T-helper 1 cell treated with Interleukin-12 subunit alpha and Interleukin-12 subunit beta and Interleukin-4 antibody, amounts not matched to agents 30 μg/mL and 1 μg/mL, for 36 hours (primary cell): ENCODE data around the gene LSAMP.

Experiments used
- H3K27ac Mint-ChIP-seq: one replicate; pipeline ENCODE4 v1.8.0; 2021; ENCODE audit warnings: mild to moderate bottlenecking, mixed read lengths
- H3K27me3 Mint-ChIP-seq: one replicate; pipeline ENCODE4 v1.8.0; 2021; ENCODE audit warnings: low read depth, mixed read lengths
- H3K36me3 Mint-ChIP-seq: one replicate; pipeline ENCODE4 v1.8.0; 2021; ENCODE audit warnings: low read depth, mixed read lengths
- H3K4me1 Mint-ChIP-seq: one replicate; pipeline ENCODE4 v1.8.0; 2021; ENCODE audit warnings: low read depth, mixed read lengths
- H3K4me3 Mint-ChIP-seq: one replicate; pipeline ENCODE4 v1.8.0; 2021; ENCODE audit warnings: mild to moderate bottlenecking, moderate library complexity, mixed read lengths
- H3K9me3 Mint-ChIP-seq: one replicate; pipeline ENCODE4 v1.8.0; 2021; ENCODE audit warnings: mixed read lengths

The LSAMP gene

DNA sequence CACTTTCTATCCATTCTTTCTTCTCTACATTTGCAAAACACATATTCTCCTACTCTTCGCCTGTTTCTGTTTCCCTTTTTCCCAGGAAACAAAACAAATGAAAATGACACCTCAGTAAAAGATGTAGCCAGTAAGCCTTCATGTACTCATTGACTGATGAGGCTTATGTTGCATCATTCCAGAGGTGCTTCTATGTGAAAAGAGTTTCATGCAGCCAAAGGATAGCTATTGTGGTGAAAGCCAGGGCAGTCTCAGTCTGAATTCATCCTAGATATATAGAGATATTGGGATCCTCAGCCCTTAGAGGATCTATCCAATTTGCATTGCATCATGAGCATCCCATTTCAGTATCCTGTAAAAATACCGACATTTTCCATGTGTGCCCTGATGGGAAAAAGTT, 554.7 kb downstream of the LSAMP start:
- Mint-ChIP-seq H3K4me3 (no peak overlapping the region), H3K27me3 (no peaks in the 10 kb centered on the region)

DNA sequence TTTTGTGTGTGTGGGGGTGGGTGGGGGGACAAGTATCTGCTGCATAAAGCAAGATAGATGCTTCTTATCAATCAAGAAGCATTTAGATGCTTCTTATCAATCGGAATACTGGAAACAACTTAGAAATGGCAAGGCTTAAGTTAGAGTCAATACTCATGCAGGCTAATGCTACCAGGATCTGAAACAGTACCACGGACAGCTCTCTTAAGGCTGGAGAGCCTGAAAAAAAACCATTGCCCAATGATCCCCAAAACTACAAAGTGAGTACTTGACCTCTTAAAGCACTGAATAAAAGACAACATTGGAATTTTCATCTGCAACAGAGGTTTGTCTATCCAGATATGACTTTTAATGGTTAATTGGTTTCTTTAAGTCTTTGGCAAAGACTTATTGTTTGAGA, 559.7 kb downstream of the LSAMP start:
- Mint-ChIP-seq H3K36me3 (no peaks in the 10 kb centered on the region), H3K9me3 (no peaks in the 10 kb centered on the region), H3K27ac (no peak overlapping the region), H3K4me1 (no peaks in the 10 kb centered on the region), H3K4me3 (no peak overlapping the region), H3K27me3 (peaks cover 7% of the 10 kb centered on the region)

More for the DNA sequence above, 554.7 kb downstream of the LSAMP start:
- Mint-ChIP-seq H3K36me3 (no peaks in the 10 kb centered on the region), H3K27ac (no peak overlapping the region), H3K9me3 (no peaks in the 10 kb centered on the region), H3K4me1 (no peaks in the 10 kb centered on the region)

DNA sequence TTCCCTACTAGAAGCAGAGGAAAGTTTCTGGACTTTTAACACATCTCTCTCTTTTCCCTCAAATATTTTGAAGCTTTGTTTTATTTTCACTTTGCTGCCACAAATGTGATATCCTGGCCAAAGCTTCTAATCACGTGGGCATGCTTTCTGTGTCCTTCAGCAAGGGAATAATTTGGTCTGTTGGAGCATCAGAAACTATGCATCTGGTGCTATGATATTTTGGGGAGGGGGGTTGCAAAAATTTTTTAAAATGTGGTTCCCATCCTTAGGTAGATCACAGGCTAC, 567.7 kb downstream of the LSAMP start:
- Mint-ChIP-seq H3K27ac (no peak overlapping the region), H3K4me3 (no peak overlapping the region), H3K27me3 (no peaks in the 10 kb centered on the region), H3K36me3 (no peaks in the 10 kb centered on the region), H3K4me1 (no peaks in the 10 kb centered on the region), H3K9me3 (no peaks in the 10 kb centered on the region)

GRCh38 chr3:115876876-115877614, 568.2 kb downstream of the LSAMP start:
- Mint-ChIP-seq H3K27ac (no peak overlapping the region), H3K4me3 (no peak overlapping the region), H3K4me1 (no peaks in the 10 kb centered on the region)

GRCh38 chr3:115875460-115875859, 569.8 kb downstream of the LSAMP start:
- H3K9me3 Mint-ChIP-seq: no peaks in the 10 kb centered on the region
- H3K4me1 Mint-ChIP-seq: no peaks in the 10 kb centered on the region
- no peak overlapping the region for H3K27ac Mint-ChIP-seq
- H3K27me3 Mint-ChIP-seq: no peaks in the 10 kb centered on the region
- no peaks in the 10 kb centered on the region for H3K36me3 Mint-ChIP-seq
- H3K4me3 Mint-ChIP-seq: no peak overlapping the region

More at GRCh38 chr3:115876876-115877614, 568.2 kb downstream of the LSAMP start:
- no peaks in the 10 kb centered on the region for H3K27me3 Mint-ChIP-seq
- no peaks in the 10 kb centered on the region for H3K36me3 Mint-ChIP-seq
- H3K9me3 Mint-ChIP-seq: no peaks in the 10 kb centered on the region

GRCh38 chr3:115871735-115872134, 573.6 kb downstream of the LSAMP start:
- Mint-ChIP-seq H3K4me3 (no peak overlapping the region), H3K27ac (no peak overlapping the region), H3K4me1 (no peaks in the 10 kb centered on the region), H3K36me3 (no peaks in the 10 kb centered on the region), H3K9me3 (no peaks in the 10 kb centered on the region), H3K27me3 (no peaks in the 10 kb centered on the region)

DNA sequence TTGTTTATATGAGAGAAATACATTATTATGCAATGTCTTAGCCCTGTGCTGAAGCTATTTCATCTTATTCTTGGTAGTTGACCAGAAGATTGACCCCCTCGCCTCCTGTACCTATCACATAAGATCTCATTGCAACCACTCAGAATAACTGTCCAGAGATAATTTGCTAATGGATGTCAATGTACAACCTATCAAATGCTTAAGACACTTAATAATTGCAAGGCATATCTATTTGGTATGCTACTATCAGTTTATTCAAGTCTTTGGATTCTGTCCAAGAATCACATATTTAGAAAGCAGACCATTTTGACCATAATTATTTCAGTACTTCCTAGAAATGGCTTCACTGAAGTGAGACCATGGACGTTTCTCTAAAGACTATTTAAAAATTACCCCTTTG, 580.4 kb downstream of the LSAMP start:
- Mint-ChIP-seq H3K27ac (no peak overlapping the region), H3K36me3 (no peaks in the 10 kb centered on the region), H3K4me1 (no peaks in the 10 kb centered on the region), H3K27me3 (peaks cover 8% of the 10 kb centered on the region), H3K9me3 (no peaks in the 10 kb centered on the region), H3K4me3 (no peak overlapping the region)

DNA sequence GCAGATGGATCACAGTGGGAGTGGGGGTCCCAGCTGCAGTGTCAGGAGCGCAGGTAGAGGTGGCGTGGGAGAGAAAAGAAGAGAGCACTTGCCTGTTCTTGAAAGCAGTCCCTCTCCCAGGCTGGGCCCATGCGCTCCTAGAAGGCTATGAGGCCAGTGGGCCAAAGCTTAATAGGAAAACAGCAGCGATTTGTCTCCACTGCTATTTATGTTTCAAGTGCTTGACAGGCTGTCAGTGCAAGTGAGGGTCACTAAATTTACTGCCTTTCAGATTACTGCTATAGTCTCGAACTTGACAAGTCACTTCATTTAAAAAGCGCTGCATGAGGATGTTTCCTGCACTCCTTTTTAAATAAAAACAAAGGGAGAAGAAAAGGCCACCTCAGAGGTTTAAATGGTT, 582.4 kb downstream of the LSAMP start:
- H3K4me3 Mint-ChIP-seq: no peak overlapping the region
- no peaks in the 10 kb centered on the region for H3K4me1 Mint-ChIP-seq
- H3K27me3 Mint-ChIP-seq: peaks cover 13% of the 10 kb centered on the region
- no peaks in the 10 kb centered on the region for H3K9me3 Mint-ChIP-seq
- no peaks in the 10 kb centered on the region for H3K36me3 Mint-ChIP-seq
- no peak overlapping the region for H3K27ac Mint-ChIP-seq

- H3K4me3 Mint-ChIP-seq: no peak overlapping the region
- H3K4me1 Mint-ChIP-seq: no peaks in the 10 kb centered on the region
- peaks cover 13% of the 10 kb centered on the region for H3K27me3 Mint-ChIP-seq
- no peaks in the 10 kb centered on the region for H3K36me3 Mint-ChIP-seq
- no peaks in the 10 kb centered on the region for H3K9me3 Mint-ChIP-seq
- H3K27ac Mint-ChIP-seq: no peak overlapping the region
Measured at GRCh38 chr3:115862099-115862498, 583.2 kb downstream of the LSAMP start.

DNA sequence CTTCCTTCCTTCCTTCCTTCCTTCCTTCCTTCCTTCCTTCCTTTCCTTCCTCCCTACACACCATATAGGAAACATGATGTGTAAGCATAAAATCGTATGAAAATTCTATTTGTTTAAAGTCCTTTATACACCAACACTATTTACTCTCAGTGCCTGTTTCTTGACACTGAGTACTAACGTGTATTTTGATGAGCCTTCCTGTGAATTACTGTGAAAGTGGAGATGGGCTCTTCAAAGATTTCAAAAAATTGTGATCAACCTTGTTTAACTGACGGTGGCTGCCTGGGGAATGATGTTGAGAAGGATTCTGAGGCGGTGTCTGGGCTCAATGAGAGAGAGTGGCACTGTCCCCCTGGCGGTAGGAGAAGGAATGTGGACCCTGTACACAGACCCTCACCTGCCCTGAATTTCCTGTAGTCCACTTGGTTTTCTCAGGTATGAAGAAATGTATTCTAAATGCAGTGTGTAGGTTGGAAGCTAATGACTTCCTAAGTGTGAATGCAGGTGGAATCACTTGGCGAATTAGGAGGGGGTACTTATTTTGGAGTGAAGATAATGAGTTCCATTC, 584.0 kb downstream of the LSAMP start:
- Mint-ChIP-seq H3K4me1 (no peaks in the 10 kb centered on the region), H3K27ac (no peak overlapping the region), H3K36me3 (no peaks in the 10 kb centered on the region), H3K27me3 (peaks cover 13% of the 10 kb centered on the region), H3K4me3 (no peak overlapping the region), H3K9me3 (no peaks in the 10 kb centered on the region)

GRCh38 chr3:115860766-115861165, 584.5 kb downstream of the LSAMP start:
- H3K27me3 Mint-ChIP-seq: peaks cover 13% of the 10 kb centered on the region
- no peak overlapping the region for H3K4me3 Mint-ChIP-seq
- H3K9me3 Mint-ChIP-seq: no peaks in the 10 kb centered on the region
- H3K4me1 Mint-ChIP-seq: no peaks in the 10 kb centered on the region
- no peak overlapping the region for H3K27ac Mint-ChIP-seq
- H3K36me3 Mint-ChIP-seq: no peaks in the 10 kb centered on the region

DNA sequence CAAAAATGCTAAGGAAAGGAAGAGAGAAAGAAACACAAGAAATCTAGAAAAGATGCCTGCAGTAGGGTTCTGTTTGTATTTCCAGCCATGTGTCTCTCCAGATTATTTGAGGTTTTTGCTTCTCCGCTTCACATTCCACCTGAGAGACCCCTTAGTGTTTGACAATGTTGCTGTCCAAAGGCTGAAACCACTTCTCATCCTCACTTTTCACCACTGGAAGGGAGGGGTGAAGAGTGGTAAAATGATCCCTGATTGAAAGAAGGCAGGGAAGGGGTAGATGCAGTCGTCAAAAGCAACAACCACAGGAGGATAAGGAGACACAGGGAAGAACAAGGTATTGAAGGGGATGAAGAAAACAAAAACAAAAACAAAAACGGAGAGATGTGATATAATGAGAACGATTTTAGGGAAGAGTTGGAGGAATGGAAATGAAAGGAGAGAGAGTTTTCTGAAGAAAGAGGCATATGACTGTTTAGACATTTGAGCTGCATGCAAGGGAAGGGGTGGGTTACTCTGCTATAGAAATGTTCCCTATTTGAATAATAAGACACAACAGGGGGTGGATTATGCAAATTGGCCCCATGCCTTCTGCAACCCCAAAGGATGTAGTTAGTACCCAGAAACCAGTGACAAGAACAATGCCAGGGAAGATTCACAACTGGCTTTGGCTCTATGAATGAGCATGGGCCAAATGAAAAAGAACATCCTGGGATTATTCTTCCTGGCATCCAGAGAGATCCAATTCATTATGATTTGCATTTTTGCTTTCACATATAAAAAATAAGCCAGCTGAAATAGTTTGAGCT, 586.1 kb downstream of the LSAMP start:
- no peaks in the 10 kb centered on the region for H3K36me3 Mint-ChIP-seq
- no peaks in the 10 kb centered on the region for H3K4me1 Mint-ChIP-seq
- peaks cover 13% of the 10 kb centered on the region for H3K27me3 Mint-ChIP-seq
- H3K27ac Mint-ChIP-seq: no peak overlapping the region
- no peak overlapping the region for H3K4me3 Mint-ChIP-seq
- no peaks in the 10 kb centered on the region for H3K9me3 Mint-ChIP-seq

DNA sequence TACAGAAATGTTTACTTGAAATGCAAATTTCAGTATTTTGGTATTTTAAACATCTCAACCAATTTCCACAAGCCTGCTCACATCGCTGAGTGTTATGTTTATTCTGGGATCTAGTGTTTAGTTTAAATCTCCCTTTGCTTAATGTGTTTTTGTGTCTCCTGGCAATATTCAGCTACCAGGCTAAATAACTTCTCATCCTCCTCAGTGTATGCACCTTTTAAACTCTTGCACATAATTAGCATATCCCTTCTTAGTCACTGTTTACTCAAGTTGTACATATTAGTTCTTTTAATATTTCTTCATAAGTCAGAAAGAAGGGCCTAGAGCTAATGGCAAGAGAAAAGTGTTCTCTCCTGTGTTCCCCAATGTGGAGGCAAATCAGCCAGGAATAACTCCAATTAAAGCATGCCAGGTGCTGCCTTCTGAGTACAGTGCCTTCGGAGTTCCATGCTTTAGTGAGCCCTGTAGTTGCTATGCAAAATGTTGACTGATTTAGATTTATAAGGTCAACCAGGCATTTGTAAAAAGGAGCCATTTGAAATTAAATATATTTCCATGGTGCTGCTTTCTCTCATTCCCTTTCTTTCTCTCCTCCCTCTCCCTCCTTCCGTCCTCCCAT, 587.7 kb downstream of the LSAMP start:
- Mint-ChIP-seq H3K27me3 (peaks cover 10% of the 10 kb centered on the region), H3K4me1 (no peaks in the 10 kb centered on the region), H3K36me3 (no peaks in the 10 kb centered on the region), H3K27ac (no peak overlapping the region), H3K9me3 (no peaks in the 10 kb centered on the region), H3K4me3 (no peak overlapping the region)

DNA sequence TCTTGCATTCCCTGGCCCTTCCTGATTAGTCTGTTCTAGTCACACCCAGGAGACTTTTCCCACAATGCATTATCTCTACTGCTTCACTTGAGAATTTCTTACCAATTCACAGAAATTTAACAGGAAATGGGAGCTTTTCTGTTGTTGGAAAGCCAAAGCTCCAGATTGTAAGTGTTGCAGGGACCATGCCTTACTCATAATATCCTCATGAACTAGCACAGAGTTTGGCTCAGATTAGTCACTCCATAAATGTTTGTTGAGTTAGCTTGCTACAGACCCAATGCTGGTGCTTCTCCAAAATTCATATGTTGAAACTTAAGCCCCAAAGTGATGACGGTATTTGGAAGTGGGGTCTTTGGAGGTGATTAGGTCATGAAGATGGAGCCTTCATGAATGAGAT, 589.4 kb downstream of the LSAMP start:
- Mint-ChIP-seq H3K27ac (no peak overlapping the region), H3K9me3 (no peaks in the 10 kb centered on the region), H3K4me3 (no peak overlapping the region), H3K27me3 (peaks cover 6% of the 10 kb centered on the region), H3K36me3 (no peaks in the 10 kb centered on the region), H3K4me1 (no peaks in the 10 kb centered on the region)

DNA sequence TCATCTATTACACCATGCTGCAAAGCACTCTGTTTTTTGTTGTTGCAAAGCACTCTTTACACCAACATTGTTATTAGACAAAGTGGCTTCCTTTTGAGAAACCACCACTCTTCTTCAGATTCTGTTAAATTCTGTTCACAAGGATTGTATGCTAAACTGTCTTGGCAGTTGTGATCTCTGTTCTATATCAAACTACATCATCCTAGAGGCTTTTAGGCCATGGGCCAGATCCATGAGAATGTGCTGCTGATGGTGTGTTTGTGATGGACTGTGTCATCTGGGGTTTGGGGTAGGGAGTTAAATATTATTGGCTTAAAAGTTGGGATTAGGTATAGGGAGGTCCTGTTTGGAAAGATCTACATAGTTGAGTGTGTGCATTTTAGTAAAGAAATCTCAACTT, 592.2 kb downstream of the LSAMP start:
- Mint-ChIP-seq H3K27ac (no peak overlapping the region), H3K9me3 (no peaks in the 10 kb centered on the region), H3K36me3 (no peaks in the 10 kb centered on the region), H3K4me1 (no peaks in the 10 kb centered on the region), H3K4me3 (no peak overlapping the region), H3K27me3 (no peaks in the 10 kb centered on the region)
